OCI-LY3 (cell line): Measurements from ENCODE around the gene PLEKHA7.

Experiments used
- H2AFZ ChIP-seq: fragments of 200-600, 300-600 bp; shearing (Covaris generic); 2 replicates; pipeline ENCODE4 v1.6.0; 2014; ENCODE audit warnings: antibody characterized with exemption, low read depth, low read length
- H3K27ac ChIP-seq: fragments of 200-600, 300-600 bp; sonication (generic); 2 replicates; pipeline ENCODE4 v1.5.1; 2014; ENCODE audit warnings: mild to moderate bottlenecking, low read length, moderate library complexity, mixed read lengths
- H3K27me3 ChIP-seq: fragments of 200-600, 300-600 bp; sonication (generic); 2 replicates; pipeline ENCODE4 v1.6.1; 2014; ENCODE audit warnings: low read depth, low read length, mixed read lengths
- H3K36me3 ChIP-seq: fragments of 200-600, 300-600 bp; sonication (generic); replicated peaks from 2 replicates; pipeline ENCODE3; 2014; ENCODE audit warnings: low read depth, low read length, mixed read lengths
- H3K4me1 ChIP-seq: fragments of 300-600, 200-600 bp; sonication (generic); 2 replicates; pipeline ENCODE4 v1.6.1; 2014; ENCODE audit warnings: low read length, mixed read lengths
- H3K4me2 ChIP-seq: fragments of 200-600, 300-600 bp; sonication (generic); 2 replicates; pipeline ENCODE4 v1.6.1; 2014; ENCODE audit warnings: low read length, mixed read lengths
- H3K4me3 ChIP-seq: fragments of 300-600, 200-600 bp; sonication (generic); 2 replicates; pipeline ENCODE4 v1.5.1; 2014; ENCODE audit warnings: antibody characterized with exemption, mild to moderate bottlenecking, low read length, moderate library complexity
- H3K79me2 ChIP-seq: fragments of 300-600, 200-600 bp; shearing (Covaris generic); 2 replicates; pipeline ENCODE4 v1.6.1; 2014; ENCODE audit warnings: mild to moderate bottlenecking, low read length, mixed read lengths
- H3K9ac ChIP-seq: fragments of 300-600, 200-600 bp; shearing (Covaris generic); 2 replicates; pipeline ENCODE4 v1.6.0; 2014; ENCODE audit warnings: mild to moderate bottlenecking, low read length, moderate library complexity
- H3K9me3 ChIP-seq: fragments of 200-600, 300-600 bp; shearing (Covaris generic); 2 replicates; pipeline ENCODE4 v1.6.1; 2014; ENCODE audit warnings: low read length, mixed read lengths; ENCODE audit not compliant: insufficient read depth
- H4K20me1 ChIP-seq: fragments of 200-600, 300-600 bp; sonication (generic); 2 replicates; pipeline ENCODE4 v1.6.1; 2016; ENCODE audit warnings: low read length, mixed read lengths; ENCODE audit not compliant: insufficient read depth
- CTCF ChIP-seq: fragments of 200-600, 300-600 bp; sonication (generic); IDR thresholded peaks from 2 replicates; pipeline ENCODE4 v1.5.1; 2014; ENCODE audit warnings: antibody characterized with exemption, low read length, low read depth
- EZH2phosphoT487 ChIP-seq: fragments of 200-600 bp; shearing (Covaris generic); IDR thresholded peaks from 2 replicates; pipeline ENCODE4 v1.6.1; 2018; ENCODE audit warnings: antibody characterized with exemption, mixed run types, low read depth

Gene PLEKHA7

GRCh38 chr11:16938061-16938460, 76.2 kb downstream of the PLEKHA7 start:
- Histone ChIP-seq H3K9ac (no peak overlapping the region), H4K20me1 (no peaks in the 10 kb centered on the region), H3K79me2 (no peaks in the 10 kb centered on the region), H3K27me3 (peaks cover 61% of the 10 kb centered on the region), H3K4me1 (no peaks in the 10 kb centered on the region), H3K4me2 (no peak overlapping the region), H3K9me3 (no peaks in the 10 kb centered on the region), H3K4me3 (no peak overlapping the region), H3K27ac (no peak overlapping the region), H2AFZ (no peak overlapping the region), H3K36me3 (no peaks in the 10 kb centered on the region)
- TF ChIP-seq CTCF (no peak), EZH2phosphoT487 (no peak)

- H3K36me3 ChIP-seq, result no peaks in the 10 kb centered on the region
- no peak overlapping the region for H3K27ac ChIP-seq
- no peaks in the 10 kb centered on the region for H3K9me3 ChIP-seq
- H2AFZ ChIP-seq, result no peak overlapping the region
- no peak overlapping the region for H3K4me2 ChIP-seq
- H3K27me3 ChIP-seq, result peaks cover 62% of the 10 kb centered on the region
- H3K4me1 ChIP-seq, result no peaks in the 10 kb centered on the region
- H3K4me3 ChIP-seq, result no peak overlapping the region
- H3K79me2 ChIP-seq, result no peaks in the 10 kb centered on the region
- no peak for TF ChIP-seq EZH2phosphoT487
- no peak for TF ChIP-seq CTCF
- H4K20me1 ChIP-seq, result no peaks in the 10 kb centered on the region
- no peak overlapping the region for H3K9ac ChIP-seq
These were observed 77.6 kb downstream of the PLEKHA7 start for GRCh38 chr11:16936643-16937042.

- TF ChIP-seq EZH2phosphoT487, result no peak
- TF ChIP-seq CTCF, result peak; percentile 70
- Histone ChIP-seq H3K9me3 (no peaks in the 10 kb centered on the region), H3K4me2 (peak overlapping the region; percentile 30; the same call in 1 of the 2 replicates), H2AFZ (no peak overlapping the region), H3K79me2 (no peaks in the 10 kb centered on the region), H3K27me3 (peaks cover 63% of the 10 kb centered on the region), H3K27ac (no peak overlapping the region), H4K20me1 (no peaks in the 10 kb centered on the region), H3K4me1 (no peaks in the 10 kb centered on the region), H3K9ac (no peak overlapping the region), H3K4me3 (no peak overlapping the region), H3K36me3 (no peaks in the 10 kb centered on the region)
These were observed 78.5 kb downstream of the PLEKHA7 start for GRCh38 chr11:16935518-16936302.

- no peaks in the 10 kb centered on the region for H3K9me3 ChIP-seq
- H3K27ac ChIP-seq, result no peak overlapping the region
These were observed 80.2 kb downstream of the PLEKHA7 start for GRCh38 chr11:16933756-16934603.

More at GRCh38 chr11:16933756-16934603, 80.2 kb downstream of the PLEKHA7 start:
- Histone ChIP-seq H3K9ac (no peak overlapping the region), H3K4me3 (no peak overlapping the region), H3K4me1 (no peaks in the 10 kb centered on the region), H3K79me2 (no peaks in the 10 kb centered on the region), H3K36me3 (no peaks in the 10 kb centered on the region), H4K20me1 (no peaks in the 10 kb centered on the region), H3K27me3 (peaks cover 64% of the 10 kb centered on the region), H2AFZ (no peak overlapping the region), H3K4me2 (no peak overlapping the region)
- TF ChIP-seq EZH2phosphoT487, result no peak
- TF ChIP-seq CTCF, result no peak
